ENCODE data around the gene PRAMEF9. TPM values are rescaled to one million over a fixed set of nuclear protein-coding genes. Genes with fewer than 3 reads are reported as not detected.
"Not testable (repeated sequence)": the region's sequence is repeated elsewhere in the genome, so short reads cannot be mapped to it uniquely, and the experiment has no call there.

The PRAMEF9 gene
- total RNA-seq = not detected

DNA sequence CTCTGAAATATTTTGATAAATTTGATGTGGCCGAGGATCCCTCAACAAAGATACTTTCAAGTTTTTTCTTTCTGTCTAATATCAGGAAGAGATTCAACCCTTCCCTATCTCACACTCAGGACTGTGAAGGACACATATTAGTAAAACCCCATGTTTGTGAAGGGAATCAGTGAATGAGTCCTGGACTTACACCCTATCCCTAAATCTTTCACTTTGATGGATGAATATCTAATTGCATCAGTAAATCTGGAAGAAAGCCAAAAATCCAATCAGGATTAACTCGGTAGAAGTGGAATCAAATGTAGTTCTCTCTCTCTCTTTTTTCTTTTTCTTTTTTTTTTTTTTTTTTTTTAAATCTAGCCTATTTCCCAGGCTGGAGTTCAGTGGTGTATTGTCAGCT is at the start of gene PRAMEF9:
Gene PRAMEF9, plus strand, starts transcription at position 301 of the 400 bp plus-strand sequence. CDS start 3,433 bp downstream, outside the sequence.
- whole genome bisulfite sequencing = no CpG with 5 or more reads among the region's 2 CpGs
- intact Hi-C loops (cut with DNase I) = not testable (repeated sequence)

GRCh38 chr1:13155909-13156308 is 15.7 kb upstream of the PRAMEF9 start, which contains the start of gene PRAMEF26:
Gene PRAMEF26 (minus strand): TSS chr1:13156009. CDS start chr1:13153095, 2,914 bp downstream.
- H3K36me3 ChIP-seq; H3K9me3 ChIP-seq; H3K27ac ChIP-seq; H3K27me3 ChIP-seq (replicated peaks; ENCODE audit: insufficient read depth); H3K4me3 ChIP-seq; intact Hi-C loops (cut with DNase I); DNase-seq (ENCODE audit: low spot score); H3K4me1 ChIP-seq (replicated peaks): not testable (repeated sequence)
- WGBS = no CpG with 5 or more reads among the region's 5 CpGs

More for the DNA sequence above, at the start of gene PRAMEF9:
- H3K4me1 ChIP-seq (replicated peaks); H3K4me3 ChIP-seq; H3K36me3 ChIP-seq; H3K9me3 ChIP-seq; H3K27me3 ChIP-seq (replicated peaks; ENCODE audit: insufficient read depth); H3K27ac ChIP-seq; DNase-seq (ENCODE audit: low spot score): not testable (repeated sequence)

GRCh38 chr1:13165531-13165930 is 6.1 kb upstream of the PRAMEF9 start, which contains the start of gene HNRNPCL4:
Gene HNRNPCL4 (minus strand): TSS chr1:13165631. CDS start chr1:13165467, 164 bp downstream.
- H3K4me3 ChIP-seq; H3K27me3 ChIP-seq (replicated peaks; ENCODE audit: insufficient read depth); H3K9me3 ChIP-seq; H3K4me1 ChIP-seq (replicated peaks); H3K27ac ChIP-seq; intact Hi-C loops (cut with DNase I); H3K36me3 ChIP-seq; DNase-seq (ENCODE audit: low spot score): not testable (repeated sequence)
- no CpG with 5 or more reads among the region's 8 CpGs for WGBS

DNA sequence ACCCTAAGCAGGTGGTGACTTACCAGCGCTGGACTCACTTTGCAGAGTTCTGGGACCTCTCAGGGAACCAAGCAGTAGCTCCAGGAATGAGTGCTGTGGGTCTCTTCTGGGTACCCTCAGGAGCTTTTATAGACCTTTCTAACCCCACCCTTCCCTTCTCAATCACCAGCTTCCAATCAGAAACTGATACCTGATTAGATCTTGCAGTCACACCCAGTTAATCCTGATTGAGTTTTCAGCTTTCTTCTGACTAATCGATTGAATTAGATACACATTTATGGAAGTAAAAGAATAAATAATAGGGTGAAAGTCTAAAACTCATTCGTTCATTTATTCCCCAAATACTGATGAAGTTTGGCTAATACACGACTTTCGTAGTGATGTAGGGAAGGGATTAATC is 29.7 kb downstream of the PRAMEF9 start, which contains the start of gene PRAMEF13:
Gene PRAMEF13, minus strand, starts transcription at position 101 of the 400 bp plus-strand sequence. CDS start 1,820 bp downstream, outside the sequence.
- H3K4me3 ChIP-seq; H3K4me1 ChIP-seq (replicated peaks); DNase-seq (ENCODE audit: low spot score); H3K36me3 ChIP-seq; H3K27me3 ChIP-seq (replicated peaks; ENCODE audit: insufficient read depth); H3K9me3 ChIP-seq; H3K27ac ChIP-seq; intact Hi-C loops (cut with DNase I): not testable (repeated sequence)
- WGBS = no CpG with 5 or more reads among the region's 5 CpGs

DNA sequence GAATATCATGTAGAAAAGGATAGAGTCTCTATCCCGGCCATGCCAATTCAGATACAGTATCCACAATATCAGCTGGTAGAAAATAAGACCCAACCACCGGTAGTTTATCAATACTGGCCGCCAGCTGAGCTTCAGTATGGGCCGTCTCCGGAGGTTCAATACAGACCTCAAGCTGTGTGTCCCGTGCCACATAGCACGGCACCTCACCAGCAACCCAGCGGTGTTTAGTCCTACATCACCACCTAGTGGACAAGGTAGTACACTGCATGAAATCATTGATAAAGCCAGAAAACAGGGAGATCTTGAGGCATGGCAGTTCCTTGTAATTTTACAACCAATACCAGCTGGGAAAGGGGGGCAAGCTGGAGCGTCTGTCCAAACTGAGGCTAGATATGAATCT is 37.1 kb downstream of the PRAMEF9 start:
- H3K9me3 ChIP-seq; H3K4me1 ChIP-seq (replicated peaks); DNase-seq (ENCODE audit: low spot score); H3K27me3 ChIP-seq (replicated peaks; ENCODE audit: insufficient read depth); H3K27ac ChIP-seq; H3K36me3 ChIP-seq; H3K4me3 ChIP-seq; intact Hi-C loops (cut with DNase I): not testable (repeated sequence)
- no CpG with 5 or more reads among the region's 9 CpGs for WGBS

- H3K36me3 ChIP-seq; H3K4me1 ChIP-seq (replicated peaks); H3K4me3 ChIP-seq; H3K9me3 ChIP-seq; H3K27me3 ChIP-seq (replicated peaks; ENCODE audit: insufficient read depth); H3K27ac ChIP-seq; intact Hi-C loops (cut with DNase I); DNase-seq (ENCODE audit: low spot score): not testable (repeated sequence)
- no CpG with 5 or more reads among the region's 7 CpGs for WGBS
Observed at GRCh38 chr1:13216619-13217018, 45.0 kb downstream of the PRAMEF9 start.

GRCh38 chr1:13219203-13219602 is 47.6 kb downstream of the PRAMEF9 start:
- intact Hi-C loops (cut with DNase I); DNase-seq (ENCODE audit: low spot score); H3K36me3 ChIP-seq; H3K4me1 ChIP-seq (replicated peaks); H3K9me3 ChIP-seq; H3K4me3 ChIP-seq; H3K27me3 ChIP-seq (replicated peaks; ENCODE audit: insufficient read depth); H3K27ac ChIP-seq: not testable (repeated sequence)
- WGBS = no CpG with 5 or more reads among the region's 3 CpGs

DNA sequence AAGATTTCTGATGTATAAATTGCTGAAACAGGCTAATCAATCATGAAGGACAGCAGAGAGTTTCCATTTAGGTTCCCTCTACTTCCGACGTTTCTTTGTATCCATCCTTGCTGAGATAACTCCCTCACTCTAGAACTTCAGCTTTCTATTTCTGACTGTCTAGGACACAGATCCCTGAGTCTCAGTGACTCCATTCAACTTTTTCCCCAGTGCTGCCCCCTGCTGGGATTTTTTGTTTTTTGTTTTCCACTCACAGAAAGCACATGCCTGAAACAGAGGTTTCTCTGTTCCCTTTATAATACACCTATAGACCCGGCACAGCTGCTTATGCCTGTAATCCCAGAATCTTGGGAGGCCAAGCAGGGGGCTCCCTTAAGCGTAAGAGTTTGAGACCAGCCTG is 51.1 kb downstream of the PRAMEF9 start:
- WGBS = no CpG with 5 or more reads among the region's 4 CpGs
- H3K36me3 ChIP-seq; H3K4me3 ChIP-seq; H3K4me1 ChIP-seq (replicated peaks); H3K27me3 ChIP-seq (replicated peaks; ENCODE audit: insufficient read depth); DNase-seq (ENCODE audit: low spot score); H3K27ac ChIP-seq; intact Hi-C loops (cut with DNase I); H3K9me3 ChIP-seq: not testable (repeated sequence)

- Histone ChIP-seq H3K27me3 (replicated peaks; ENCODE audit: insufficient read depth) (no peaks in the 10 kb centered on the region), H3K4me1 (replicated peaks) (no peaks in the 10 kb centered on the region), H3K9me3 (no peaks in the 10 kb centered on the region), H3K36me3 (no peaks in the 10 kb centered on the region), H3K4me3 (no peak overlapping the region), H3K27ac (no peak overlapping the region)
- WGBS = 78% methylated on average over 5 of the region's 5 CpGs
- intact Hi-C loops (cut with DNase I) = no loop called here
- DNase-seq (ENCODE audit: low spot score) = no peak
- TF ChIP-seq POLR2AphosphoS5 (IDR thresholded peaks at IDR 0.05) = no peak
- no peak for TF ChIP-seq POLR2A (IDR thresholded peaks at IDR 0.05)
- TF ChIP-seq CTCF (IDR thresholded peaks at IDR 0.05) = no peak
Observed at GRCh38 chr1:13224480-13225060, 52.9 kb downstream of the PRAMEF9 start.

- WGBS = 79% methylated on average over 8 of the region's 9 CpGs
- H3K4me3 ChIP-seq; H3K27me3 ChIP-seq (replicated peaks; ENCODE audit: insufficient read depth); DNase-seq (ENCODE audit: low spot score); intact Hi-C loops (cut with DNase I); H3K4me1 ChIP-seq (replicated peaks); H3K36me3 ChIP-seq; H3K27ac ChIP-seq; H3K9me3 ChIP-seq: not testable (repeated sequence)
Observed at GRCh38 chr1:13225675-13226204, 54.1 kb downstream of the PRAMEF9 start, which contains the start of gene PRAMEF18. Gene PRAMEF18 (minus strand): TSS chr1:13226154. CDS start chr1:13226106, 48 bp downstream.

DNA sequence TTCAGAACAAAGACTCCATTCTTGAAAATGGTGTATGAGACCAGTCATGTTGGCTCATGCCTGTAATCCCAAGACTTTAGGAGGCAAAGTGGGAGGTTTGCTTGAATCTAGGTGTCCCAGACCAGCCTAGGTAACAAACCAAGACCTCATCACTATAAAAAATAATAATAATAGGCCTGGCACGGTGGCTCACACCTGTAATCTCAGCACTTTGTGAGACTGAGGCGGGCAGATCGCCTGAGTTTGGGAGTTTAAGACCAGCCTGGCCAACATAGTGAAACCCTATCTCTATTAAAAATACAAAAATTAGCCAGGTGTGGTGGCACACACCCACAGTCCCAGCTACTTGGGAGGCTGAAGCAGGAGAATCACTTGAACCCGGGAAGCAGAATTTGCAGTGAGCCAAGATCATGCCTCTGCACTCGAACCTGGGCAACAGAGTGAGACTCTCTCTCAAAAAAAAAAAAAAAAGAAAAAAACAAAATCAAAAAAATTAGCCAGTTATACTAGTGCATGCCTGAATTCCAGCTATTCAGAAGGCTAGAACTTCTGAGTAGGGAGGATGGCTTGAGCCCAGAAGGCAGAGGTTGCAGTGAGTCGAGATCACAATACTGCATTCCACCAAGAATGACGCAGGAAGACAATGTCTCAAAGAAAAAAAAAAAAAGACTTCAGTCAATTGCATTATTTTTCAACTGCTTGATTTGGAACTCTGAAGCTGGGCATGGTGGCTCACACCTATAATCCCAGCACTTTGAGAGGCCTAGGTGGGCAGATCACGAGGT is 55.8 kb downstream of the PRAMEF9 start:
- H3K9me3 ChIP-seq; H3K4me1 ChIP-seq (replicated peaks); H3K27ac ChIP-seq; H3K27me3 ChIP-seq (replicated peaks; ENCODE audit: insufficient read depth); intact Hi-C loops (cut with DNase I); DNase-seq (ENCODE audit: low spot score); H3K36me3 ChIP-seq; H3K4me3 ChIP-seq: not testable (repeated sequence)
- WGBS = 82% methylated on average over 8 of the region's 8 CpGs
